GM21576 (cell line): Measurements from ENCODE around the gene TEAD1.
"Not testable (repeated sequence)": the region's sequence is repeated elsewhere in the genome, so short reads cannot be mapped to it uniquely, and the experiment has no call there.

ENCODE experiments used
- ATAC-seq: cut with Tn5 transposase; IDR thresholded peaks from one replicate; pipeline ENCODE4 v1.9.1; 2021; ENCODE audit warnings: mild to moderate bottlenecking, moderate library complexity; ENCODE audit not compliant: unreplicated experiment

Gene TEAD1

GRCh38 chr11:12854829-12855228 is 180.6 kb downstream of the TEAD1 start:
- ATAC-seq = no peak

GRCh38 chr11:12856338-12856737 is 182.1 kb downstream of the TEAD1 start:
- no peak for ATAC-seq

- no peak for ATAC-seq
Measured at GRCh38 chr11:12857572-12857971, 183.4 kb downstream of the TEAD1 start.

- ATAC-seq = no peak
Measured at GRCh38 chr11:12859872-12860657, 185.8 kb downstream of the TEAD1 start.

- no peak for ATAC-seq
Measured at GRCh38 chr11:12860827-12861226, 186.6 kb downstream of the TEAD1 start.

- ATAC-seq = no peak
Measured at GRCh38 chr11:12862696-12863469, 188.7 kb downstream of the TEAD1 start.

GRCh38 chr11:12863605-12864121 is 189.4 kb downstream of the TEAD1 start:
- ATAC-seq = no peak

- no peak for ATAC-seq
Measured at GRCh38 chr11:12864316-12865156, 190.3 kb downstream of the TEAD1 start.

GRCh38 chr11:12865863-12866595 is 191.8 kb downstream of the TEAD1 start:
- no peak for ATAC-seq

GRCh38 chr11:12867531-12867930 is 193.3 kb downstream of the TEAD1 start:
- ATAC-seq = no peak

- ATAC-seq = no peak
Measured at GRCh38 chr11:12868315-12869073, 194.3 kb downstream of the TEAD1 start.

GRCh38 chr11:12871241-12871640 is 197.0 kb downstream of the TEAD1 start:
- no peak for ATAC-seq

- ATAC-seq = no peak
Measured at GRCh38 chr11:12871788-12872321, 197.6 kb downstream of the TEAD1 start.

- no peak for ATAC-seq
Measured at GRCh38 chr11:12876340-12876739, 202.1 kb downstream of the TEAD1 start.

GRCh38 chr11:12876988-12877387 is 202.8 kb downstream of the TEAD1 start:
- no peak for ATAC-seq

- ATAC-seq = not testable (repeated sequence)
Measured at GRCh38 chr11:12877508-12877907, 203.3 kb downstream of the TEAD1 start.

GRCh38 chr11:12880327-12880726 is 206.1 kb downstream of the TEAD1 start:
- ATAC-seq = no peak

GRCh38 chr11:12882670-12883069 is 208.4 kb downstream of the TEAD1 start:
- ATAC-seq = no peak

GRCh38 chr11:12884751-12885318 is 210.6 kb downstream of the TEAD1 start:
- no peak for ATAC-seq
